Lower leg skin (tissue), 4 donors: ENCODE data around the gene CLTC. TPM values are rescaled to one million over a fixed set of nuclear protein-coding genes. Genes with fewer than 3 reads are reported as not detected.
"Not testable (repeated sequence)": the region's sequence is repeated elsewhere in the genome, so short reads cannot be mapped to it uniquely, and the experiment has no call there.

Experiments
- DNase-seq, 2 donors: peaks; one replicate each; pipeline ENCODE4 v3.0.0-alpha.2; 2019; ENCODE audit warnings: low spot score in 2 of 2
- H3K4me3 ChIP-seq: fragments of 200-600 bp; sonication (generic); 2 replicates; pipeline ENCODE4 v1.5.1; 2017; ENCODE audit warnings: mild to moderate bottlenecking, low read depth; ENCODE audit not compliant: poor library complexity, severe bottlenecking
- POLR2A ChIP-seq, 2 donors: fragments of 450-650 bp; IDR thresholded peaks; one replicate each; pipeline ENCODE4 v1.6.1; 2016 to 2017; ENCODE audit warnings: antibody characterized with exemption in 2 of 2, mild to moderate bottlenecking in 1 of 2, moderate library complexity in 1 of 2
- WGBS, 2 donors: methylation state at CpG; one replicate each; pipeline ENCODE4 v1.1.5; 2018; 5-methylcytosine and 5-hydroxymethylcytosine counted together
- intact Hi-C: fragments of 100-400 bp; cut with DNase I; formaldehyde crosslinking; loops from one replicate; pipeline ENCODE4 v1.15.0; 2023; ENCODE audit warnings: low total_unique reads
- total RNA-seq, 4 donors: library from RNA; depleted of rRNA; stranded (reverse); fragments of >200 nt; gene quantifications; one replicate each; pipeline ENCODE4 v1.1.0, GENCODE V29; 2016
- TF ChIP-seq, protein P1 (sequence below), 3 donors: fragments of 450-650 bp; IDR thresholded peaks; one replicate each; pipeline ENCODE4 v1.5.1; 2016; ENCODE audit warnings: antibody characterized with exemption in 3 of 3, mild to moderate bottlenecking in 3 of 3, moderate library complexity in 2 of 3

CLTC gene
- total RNA-seq, result 100 to 1,000 TPM; 109 to 169 (median 140) TPM

DNA sequence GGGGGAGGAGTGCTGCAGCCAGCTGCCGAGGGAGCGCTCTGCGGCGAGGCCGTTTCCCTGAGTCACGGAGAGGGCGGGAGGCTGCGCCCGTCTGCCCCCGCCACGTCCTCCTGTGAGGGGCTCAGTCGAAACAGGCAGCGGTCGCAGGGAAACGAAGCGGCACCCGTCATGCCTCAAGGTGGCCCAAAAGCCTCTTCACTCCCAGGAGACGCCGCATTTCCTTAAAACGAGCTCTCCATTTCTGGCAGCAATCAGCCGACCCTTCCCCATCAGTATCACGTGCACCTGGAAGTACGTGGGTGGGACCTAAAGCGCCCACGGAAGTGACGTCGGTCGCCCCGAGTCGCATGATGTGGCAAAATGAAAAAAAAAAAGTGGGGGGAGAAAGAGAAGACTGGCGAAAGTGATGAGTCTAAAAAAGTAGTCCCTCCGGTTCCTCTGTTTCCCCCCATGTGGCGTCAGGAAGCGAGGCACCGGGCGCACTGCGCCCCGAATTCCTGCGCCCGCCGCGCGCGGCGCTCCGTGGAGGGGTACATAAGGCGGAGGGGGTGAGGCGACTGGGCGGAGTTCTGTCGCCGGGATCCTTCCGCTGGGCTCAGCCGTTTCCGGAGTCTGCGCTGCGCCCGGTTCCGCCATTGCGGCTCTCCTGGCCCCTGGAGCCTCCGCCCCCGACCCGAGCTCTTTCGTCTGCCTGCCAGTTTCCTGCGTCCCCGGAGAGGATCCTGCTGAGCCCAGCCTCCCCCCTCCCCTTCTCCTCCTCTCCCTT, at the start of gene CLTC:
TSS of gene CLTC (plus strand) at position 598 of the 766 bp plus-strand sequence. CDS start 237 bp downstream, outside the sequence.
- peak; percentile 91 to 98 for DNase-seq
- 0% methylated on average over 50 to 60 of the region's 65 CpGs for WGBS, 2 donors
- intact Hi-C loops, result no loop called here
- TF ChIP-seq, protein P1, sequence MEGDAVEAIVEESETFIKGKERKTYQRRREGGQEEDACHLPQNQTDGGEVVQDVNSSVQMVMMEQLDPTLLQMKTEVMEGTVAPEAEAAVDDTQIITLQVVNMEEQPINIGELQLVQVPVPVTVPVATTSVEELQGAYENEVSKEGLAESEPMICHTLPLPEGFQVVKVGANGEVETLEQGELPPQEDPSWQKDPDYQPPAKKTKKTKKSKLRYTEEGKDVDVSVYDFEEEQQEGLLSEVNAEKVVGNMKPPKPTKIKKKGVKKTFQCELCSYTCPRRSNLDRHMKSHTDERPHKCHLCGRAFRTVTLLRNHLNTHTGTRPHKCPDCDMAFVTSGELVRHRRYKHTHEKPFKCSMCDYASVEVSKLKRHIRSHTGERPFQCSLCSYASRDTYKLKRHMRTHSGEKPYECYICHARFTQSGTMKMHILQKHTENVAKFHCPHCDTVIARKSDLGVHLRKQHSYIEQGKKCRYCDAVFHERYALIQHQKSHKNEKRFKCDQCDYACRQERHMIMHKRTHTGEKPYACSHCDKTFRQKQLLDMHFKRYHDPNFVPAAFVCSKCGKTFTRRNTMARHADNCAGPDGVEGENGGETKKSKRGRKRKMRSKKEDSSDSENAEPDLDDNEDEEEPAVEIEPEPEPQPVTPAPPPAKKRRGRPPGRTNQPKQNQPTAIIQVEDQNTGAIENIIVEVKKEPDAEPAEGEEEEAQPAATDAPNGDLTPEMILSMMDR (IDR thresholded peaks at IDR 0.05), result peak in 1 of 3 donors; percentile 16
- peak in 1 of 2 donors; percentile 88 for TF ChIP-seq POLR2A (IDR thresholded peaks at IDR 0.05)
- peak within 1 kb of the TSS; percentile 95 for H3K4me3 ChIP-seq

DNA sequence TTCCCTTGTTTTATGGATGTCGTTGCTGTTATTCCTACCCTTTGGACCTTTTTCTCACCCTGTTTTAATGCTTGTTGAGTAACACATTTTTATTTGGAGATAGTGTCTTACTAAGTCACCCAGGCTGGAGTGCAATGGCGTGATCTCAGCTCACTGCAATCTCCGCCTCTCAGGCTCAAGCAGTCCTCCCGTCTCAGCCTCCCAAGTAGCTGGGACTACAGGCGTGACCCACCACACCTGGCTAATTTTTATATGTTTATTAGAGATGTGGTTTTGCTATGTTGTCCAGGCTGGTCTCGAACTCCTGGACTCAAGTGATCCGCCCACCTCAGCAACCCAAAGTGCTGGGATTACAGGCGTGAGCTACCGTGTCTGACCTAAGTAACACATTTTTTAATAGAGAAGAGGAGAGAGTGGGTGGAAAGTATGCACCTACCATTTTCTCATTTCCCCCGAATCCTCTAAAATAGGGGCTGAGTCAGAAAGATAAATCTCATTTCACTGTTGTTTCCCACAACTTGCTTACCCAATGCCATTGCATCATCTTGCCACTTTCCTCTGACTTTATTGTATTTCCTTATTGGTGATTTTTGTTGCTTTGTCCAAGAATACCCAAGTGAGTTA, 47.3 kb upstream of the CLTC start:
- intact Hi-C loops, result no loop called here
- DNase-seq, result no peak
- WGBS, 2 donors, result 97% methylated on average over 10 of the region's 10 CpGs
- TF ChIP-seq, protein P1 (IDR thresholded peaks at IDR 0.05), result no peak
- no peak for TF ChIP-seq POLR2A (IDR thresholded peaks at IDR 0.05)
- no peak overlapping the region for H3K4me3 ChIP-seq

DNA sequence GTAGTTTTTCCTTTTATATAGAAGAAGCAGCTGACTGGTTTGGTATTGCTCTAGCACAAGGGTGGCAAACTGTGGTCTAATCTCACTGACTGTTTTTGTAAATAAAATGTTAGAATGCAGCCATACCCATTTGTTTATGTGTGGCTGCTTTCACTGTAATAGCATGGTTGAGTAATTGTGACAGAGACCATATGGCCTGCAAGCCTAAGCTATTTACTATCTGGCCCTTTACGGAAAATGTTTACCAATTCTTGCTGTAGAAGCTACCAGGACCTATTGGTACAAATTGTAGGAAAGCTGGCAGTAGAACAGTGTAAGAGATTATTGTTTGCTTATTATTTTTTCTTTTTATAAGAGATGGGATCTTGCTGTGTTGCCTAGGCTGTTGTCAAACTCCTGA, 35.5 kb upstream of the CLTC start:
- no CpG with 5 or more reads among the region's 1 CpG for WGBS, 2 donors
- H3K4me3 ChIP-seq, DNase-seq, intact Hi-C loops: not testable (repeated sequence)

DNA sequence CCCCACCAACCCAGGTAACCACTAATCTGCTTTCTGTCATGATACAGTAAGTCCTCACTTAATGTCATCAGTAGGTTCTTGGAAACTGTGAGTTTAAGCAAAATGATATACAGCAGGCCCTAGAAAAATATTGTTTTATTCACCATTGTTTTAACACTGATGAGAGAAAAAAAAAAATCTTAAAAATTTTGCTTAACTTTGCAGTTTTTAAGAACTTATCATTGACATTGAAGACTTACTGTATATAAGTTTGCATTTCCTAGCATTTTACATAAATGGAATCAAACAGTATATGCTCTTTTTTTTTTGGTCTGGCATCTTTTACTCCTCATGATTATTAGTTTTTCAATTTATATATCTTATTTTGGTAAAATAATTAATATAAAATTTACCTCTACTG, 19.5 kb upstream of the CLTC start:
- no peak overlapping the region for H3K4me3 ChIP-seq
- DNase-seq, result no peak
- no peak for TF ChIP-seq POLR2A (IDR thresholded peaks at IDR 0.05)
- TF ChIP-seq, protein P1 (IDR thresholded peaks at IDR 0.05), result no peak
- intact Hi-C loops, result no loop called here

DNA sequence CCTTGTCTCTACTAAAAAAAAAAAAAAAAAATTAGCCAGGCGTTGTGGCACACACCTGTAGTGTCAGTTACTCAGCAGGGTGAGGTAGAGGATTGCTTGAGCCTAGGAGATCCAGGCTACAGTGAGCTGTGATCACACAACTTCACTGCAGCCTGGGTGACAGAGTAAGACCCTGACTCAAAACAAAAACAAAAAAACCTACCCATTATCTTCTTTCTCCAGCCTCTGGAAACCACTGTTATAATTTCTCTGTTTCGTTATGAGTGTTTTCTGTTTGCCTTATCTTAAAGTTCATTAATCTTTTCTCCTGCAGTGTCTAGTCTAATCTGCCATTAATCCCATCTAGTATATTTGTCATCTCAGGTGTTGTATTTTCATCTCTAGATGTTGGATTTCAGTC, 18.6 kb upstream of the CLTC start:
- intact Hi-C loops, result no loop called here
- TF ChIP-seq POLR2A (IDR thresholded peaks at IDR 0.05), result no peak
- TF ChIP-seq, protein P1 (IDR thresholded peaks at IDR 0.05), result no peak
- 88 to 94% methylated on average over 2 of the region's 2 CpGs for WGBS, 2 donors
- no peak overlapping the region for H3K4me3 ChIP-seq
- DNase-seq, result no peak

DNA sequence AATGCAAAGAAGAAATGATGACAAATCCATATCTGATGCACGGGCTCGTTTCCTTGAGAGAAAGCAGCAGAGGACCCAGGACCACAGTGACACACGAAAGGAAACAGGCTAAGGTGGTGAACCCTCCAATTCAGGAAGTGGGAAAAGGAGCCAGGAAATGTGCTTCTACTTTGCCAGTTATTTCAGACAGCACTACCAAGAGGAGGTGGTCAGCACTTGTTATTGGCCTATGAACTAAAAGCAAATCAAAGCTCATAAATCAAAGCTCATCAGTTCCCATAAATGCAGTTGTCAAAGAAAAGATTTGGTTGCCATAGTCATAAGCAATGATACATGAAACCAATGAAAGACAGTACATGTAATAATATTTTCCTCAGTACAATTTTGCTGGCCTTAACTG, 12.6 kb upstream of the CLTC start:
- intact Hi-C loops, result no loop called here
- DNase-seq, result no peak
- TF ChIP-seq POLR2A (IDR thresholded peaks at IDR 0.05), result no peak
- TF ChIP-seq, protein P1 (IDR thresholded peaks at IDR 0.05), result no peak
- WGBS, 2 donors, result 75 to 81% methylated on average over 3 of the region's 3 CpGs
- no peak overlapping the region for H3K4me3 ChIP-seq
